Measurements from ENCODE around the gene TNFRSF4.

DNA sequence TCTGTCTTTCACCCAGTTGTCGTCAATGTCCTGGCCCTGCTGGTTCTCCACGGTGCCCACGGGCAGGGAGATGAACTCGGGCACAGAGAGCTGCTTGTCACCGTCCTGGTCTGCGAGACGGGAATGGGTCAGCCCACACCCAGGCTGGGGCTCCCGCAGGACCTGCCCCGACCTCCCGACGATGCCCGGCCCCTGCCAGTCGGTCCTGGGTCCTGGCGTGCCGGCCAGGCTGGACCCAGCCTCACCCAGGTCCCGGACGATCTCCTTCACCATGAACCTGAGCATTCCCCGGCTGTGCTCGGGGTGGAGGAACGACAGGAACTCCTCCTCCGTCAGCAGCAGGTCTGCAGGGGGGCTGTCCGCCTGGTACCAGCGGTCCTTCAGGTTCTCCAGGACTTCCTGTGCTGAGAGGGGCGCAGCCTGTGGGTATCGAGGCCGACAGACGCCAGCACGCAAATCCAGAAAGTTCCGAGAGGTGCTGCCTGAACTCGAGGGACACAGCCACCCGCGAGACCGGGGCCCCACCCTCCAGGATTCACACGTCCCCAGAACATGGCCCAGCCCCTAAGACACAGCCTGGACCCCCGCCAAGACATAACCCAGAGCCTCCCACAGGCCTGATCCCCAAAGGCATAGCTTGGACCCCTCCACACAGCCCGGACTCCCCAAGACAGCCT is 4.7 kb upstream of the TNFRSF4 start:
- TF ChIP-seq, protein P1, sequence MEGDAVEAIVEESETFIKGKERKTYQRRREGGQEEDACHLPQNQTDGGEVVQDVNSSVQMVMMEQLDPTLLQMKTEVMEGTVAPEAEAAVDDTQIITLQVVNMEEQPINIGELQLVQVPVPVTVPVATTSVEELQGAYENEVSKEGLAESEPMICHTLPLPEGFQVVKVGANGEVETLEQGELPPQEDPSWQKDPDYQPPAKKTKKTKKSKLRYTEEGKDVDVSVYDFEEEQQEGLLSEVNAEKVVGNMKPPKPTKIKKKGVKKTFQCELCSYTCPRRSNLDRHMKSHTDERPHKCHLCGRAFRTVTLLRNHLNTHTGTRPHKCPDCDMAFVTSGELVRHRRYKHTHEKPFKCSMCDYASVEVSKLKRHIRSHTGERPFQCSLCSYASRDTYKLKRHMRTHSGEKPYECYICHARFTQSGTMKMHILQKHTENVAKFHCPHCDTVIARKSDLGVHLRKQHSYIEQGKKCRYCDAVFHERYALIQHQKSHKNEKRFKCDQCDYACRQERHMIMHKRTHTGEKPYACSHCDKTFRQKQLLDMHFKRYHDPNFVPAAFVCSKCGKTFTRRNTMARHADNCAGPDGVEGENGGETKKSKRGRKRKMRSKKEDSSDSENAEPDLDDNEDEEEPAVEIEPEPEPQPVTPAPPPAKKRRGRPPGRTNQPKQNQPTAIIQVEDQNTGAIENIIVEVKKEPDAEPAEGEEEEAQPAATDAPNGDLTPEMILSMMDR (IDR thresholded peaks at IDR 0.05; ENCODE audit: low read depth, low read length, missing input control), result no peak
- no peak for TF ChIP-seq RAD21 (IDR thresholded peaks at IDR 0.05)
- TF ChIP-seq TAF1 (conservative IDR thresholded peaks at IDR 0.05), result no peak
